HG03039 (cell line): Measurements from ENCODE around the gene MANBA.
A peak's percentile ranks its signal among the peaks of the same experiment; 100 is the strongest.

Experiments
- ATAC-seq: cut with Tn5 transposase; IDR thresholded peaks from one replicate; pipeline ENCODE4 v1.9.1; 2021; ENCODE audit warnings: mild to moderate bottlenecking, moderate library complexity; ENCODE audit not compliant: unreplicated experiment

MANBA gene

GRCh38 chr4:102760645-102761295 lies at the start of gene MANBA:
MANBA (minus strand) TSS chr4:102760968; CDS start chr4:102760894, 74 bp downstream.
- ATAC-seq: peak; percentile 86

GRCh38 chr4:102809691-102810090 lies 48.9 kb upstream of the MANBA start:
- no peak for ATAC-seq

- peak; percentile 46 for ATAC-seq
Measured at GRCh38 chr4:102809190-102809589, 48.4 kb upstream of the MANBA start.

GRCh38 chr4:102808009-102808408 lies 47.2 kb upstream of the MANBA start:
- ATAC-seq: no peak

- no peak for ATAC-seq
Measured at GRCh38 chr4:102807345-102807744, 46.6 kb upstream of the MANBA start.

- ATAC-seq: no peak
Measured at GRCh38 chr4:102799816-102800215, 39.0 kb upstream of the MANBA start.

GRCh38 chr4:102794999-102795398 lies 34.2 kb upstream of the MANBA start:
- no peak for ATAC-seq

- ATAC-seq: no peak
Measured at GRCh38 chr4:102792361-102792936, 31.7 kb upstream of the MANBA start.

- no peak for ATAC-seq
Measured at GRCh38 chr4:102791318-102791835, 30.6 kb upstream of the MANBA start.

GRCh38 chr4:102789317-102789717 lies 28.5 kb upstream of the MANBA start:
- no peak for ATAC-seq

- ATAC-seq: no peak
Measured at GRCh38 chr4:102787944-102788343, 27.2 kb upstream of the MANBA start.

- ATAC-seq: no peak
Measured at GRCh38 chr4:102787096-102787881, 26.5 kb upstream of the MANBA start.

GRCh38 chr4:102786279-102786678 lies 25.5 kb upstream of the MANBA start:
- ATAC-seq: no peak

- no peak for ATAC-seq
Measured at GRCh38 chr4:102783006-102783405, 22.2 kb upstream of the MANBA start.

GRCh38 chr4:102781570-102781969 lies 20.8 kb upstream of the MANBA start:
- no peak for ATAC-seq

GRCh38 chr4:102780476-102781144 lies 19.8 kb upstream of the MANBA start:
- peak; percentile 46 for ATAC-seq

GRCh38 chr4:102779204-102779603 lies 18.4 kb upstream of the MANBA start:
- ATAC-seq: no peak

- ATAC-seq: no peak
Measured at GRCh38 chr4:102778720-102779119, 18.0 kb upstream of the MANBA start.

GRCh38 chr4:102775805-102776204 lies 15.0 kb upstream of the MANBA start:
- ATAC-seq: no peak

- ATAC-seq: no peak
Measured at GRCh38 chr4:102774254-102774653, 13.5 kb upstream of the MANBA start.

- ATAC-seq: no peak
Measured at GRCh38 chr4:102772738-102773340, 12.1 kb upstream of the MANBA start.
